ENCODE data around the gene XKR8. TPM values are rescaled to one million over a fixed set of nuclear protein-coding genes. Genes with fewer than 3 reads are reported as not detected.

Gene XKR8
- total RNA-seq: 1 to 10 TPM; 5.2 to 6.6 TPM

- no peaks in the 10 kb centered on the region for H3K27me3 Mint-ChIP-seq
- no peaks in the 10 kb centered on the region for H3K9me3 Mint-ChIP-seq (ENCODE audit: low read depth)
- ATAC-seq (peak; percentile 99), DNase-seq (peak; percentile 88)
- peaks cover 21% of the 10 kb centered on the region for H3K4me1 Mint-ChIP-seq
- H3K4me3 Mint-ChIP-seq: peak within 1 kb of the TSS; percentile 77
- CTCF ChIA-PET: interaction anchor here (1.0 to 3.7 kb wide), 12 partner anchors 8 to 249 kb away, joined by 3 to 12 read pairs (median 4); partner anchors contain the start of gene PPP1R8
- peaks cover 2% of the 10 kb centered on the region for H3K36me3 Mint-ChIP-seq
- H3K27ac Mint-ChIP-seq: peak within 1 kb of the TSS; percentile 80
Measured at GRCh38 chr1:27959792-27960603, at the start of gene XKR8. Gene XKR8 (plus strand): TSS chr1:27959973. CDS start chr1:27960070, 97 bp downstream.

- CTCF ChIA-PET: interaction anchor here (0.7 to 1.5 kb wide), 2 partner anchors 21 to 328 kb away, joined by 3 to 5 read pairs; no protein-coding TSS in a partner anchor
- Mint-ChIP-seq H3K36me3 (peaks cover 34% of the 10 kb centered on the region), H3K27ac (peak overlapping the region; percentile 76), H3K4me1 (peaks cover 31% of the 10 kb centered on the region), H3K4me3 (peak overlapping the region; percentile 2), H3K27me3 (peaks cover 5% of the 10 kb centered on the region), H3K9me3 (ENCODE audit: low read depth) (no peaks in the 10 kb centered on the region)
- DNase-seq (no peak), ATAC-seq (no peak)
Measured at GRCh38 chr1:27912429-27912828, 47.3 kb upstream of the XKR8 start.

GRCh38 chr1:27915082-27915575, 44.6 kb upstream of the XKR8 start:
- peaks cover 31% of the 10 kb centered on the region for H3K4me1 Mint-ChIP-seq
- CTCF ChIA-PET: no interaction called here
- H3K27me3 Mint-ChIP-seq: peaks cover 18% of the 10 kb centered on the region
- H3K9me3 Mint-ChIP-seq (ENCODE audit: low read depth): no peaks in the 10 kb centered on the region
- peaks cover 20% of the 10 kb centered on the region for H3K36me3 Mint-ChIP-seq
- H3K4me3 Mint-ChIP-seq: peak overlapping the region; percentile 100
- H3K27ac Mint-ChIP-seq: peak overlapping the region; percentile 99
- no peak for ATAC-seq
- no peak for DNase-seq

- H3K27ac Mint-ChIP-seq: no peak overlapping the region
- no peak overlapping the region for H3K4me3 Mint-ChIP-seq
- no peaks in the 10 kb centered on the region for H3K36me3 Mint-ChIP-seq
- CTCF ChIA-PET: no interaction called here
- H3K27me3 Mint-ChIP-seq: peaks cover 22% of the 10 kb centered on the region
- ATAC-seq (no peak), DNase-seq (no peak)
- no peaks in the 10 kb centered on the region for H3K4me1 Mint-ChIP-seq
- no peaks in the 10 kb centered on the region for H3K9me3 Mint-ChIP-seq (ENCODE audit: low read depth)
Measured at GRCh38 chr1:27922272-27922671, 37.5 kb upstream of the XKR8 start.

- no peaks in the 10 kb centered on the region for H3K36me3 Mint-ChIP-seq
- peaks cover 12% of the 10 kb centered on the region for H3K27me3 Mint-ChIP-seq
- H3K27ac Mint-ChIP-seq: no peak overlapping the region
- CTCF ChIA-PET: interaction anchor here (0.9 to 1.8 kb wide), 4 partner anchors 10 to 51 kb away, joined by 3 to 5 read pairs (median 3); no protein-coding TSS in a partner anchor
- H3K4me3 Mint-ChIP-seq: no peak overlapping the region
- peaks cover 18% of the 10 kb centered on the region for H3K4me1 Mint-ChIP-seq
- no peak for ATAC-seq
- no peaks in the 10 kb centered on the region for H3K9me3 Mint-ChIP-seq (ENCODE audit: low read depth)
- no peak for DNase-seq
Measured at GRCh38 chr1:27928216-27928954, 31.4 kb upstream of the XKR8 start.

- DNase-seq: no peak
- H3K27ac Mint-ChIP-seq: peak overlapping the region; percentile 43
- H3K9me3 Mint-ChIP-seq (ENCODE audit: low read depth): no peaks in the 10 kb centered on the region
- CTCF ChIA-PET: interaction anchor here (0.8 kb wide), 1 partner anchor 12 kb away, joined by 3 read pairs; no protein-coding TSS in a partner anchor
- peaks cover 30% of the 10 kb centered on the region for H3K4me1 Mint-ChIP-seq
- peaks cover 20% of the 10 kb centered on the region for H3K27me3 Mint-ChIP-seq
- no peak overlapping the region for H3K4me3 Mint-ChIP-seq
- H3K36me3 Mint-ChIP-seq: no peaks in the 10 kb centered on the region
- peak; percentile 56 for ATAC-seq
Measured at GRCh38 chr1:27931184-27931583, 28.6 kb upstream of the XKR8 start.

GRCh38 chr1:27931759-27932158, 28.0 kb upstream of the XKR8 start:
- Mint-ChIP-seq H3K9me3 (ENCODE audit: low read depth) (no peaks in the 10 kb centered on the region), H3K36me3 (no peaks in the 10 kb centered on the region), H3K27ac (no peak overlapping the region), H3K4me1 (peaks cover 30% of the 10 kb centered on the region), H3K27me3 (peaks cover 16% of the 10 kb centered on the region), H3K4me3 (no peak overlapping the region)
- no peak for DNase-seq
- no peak for ATAC-seq
- CTCF ChIA-PET: interaction anchor here (0.8 kb wide), 1 partner anchor 11 kb away, joined by 3 read pairs; no protein-coding TSS in a partner anchor

- DNase-seq (no peak), ATAC-seq (peak; percentile 55)
- no peak within 1 kb of the TSS for H3K27ac Mint-ChIP-seq
- peaks cover 14% of the 10 kb centered on the region for H3K27me3 Mint-ChIP-seq
- peaks cover 40% of the 10 kb centered on the region for H3K4me1 Mint-ChIP-seq
- peak within 1 kb of the TSS; percentile 38 for H3K4me3 Mint-ChIP-seq
- H3K9me3 Mint-ChIP-seq (ENCODE audit: low read depth): no peaks in the 10 kb centered on the region
- H3K36me3 Mint-ChIP-seq: no peaks in the 10 kb centered on the region
- CTCF ChIA-PET: interaction anchor here (1.3 kb wide), 1 partner anchor 78 kb away, joined by 4 read pairs; no protein-coding TSS in a partner anchor
Measured at GRCh38 chr1:27934818-27935549, 24.8 kb upstream of the XKR8 start, which contains the start of gene SMPDL3B. Gene SMPDL3B (plus strand): TSS chr1:27935000. CDS start chr1:27935184, 184 bp downstream.

GRCh38 chr1:27935721-27936120, 24.1 kb upstream of the XKR8 start:
- CTCF ChIA-PET: interaction anchor here (1.3 kb wide), 1 partner anchor 78 kb away, joined by 4 read pairs; no protein-coding TSS in a partner anchor
- Mint-ChIP-seq H3K9me3 (ENCODE audit: low read depth) (no peaks in the 10 kb centered on the region), H3K27ac (no peak overlapping the region), H3K27me3 (peaks cover 14% of the 10 kb centered on the region), H3K4me3 (no peak overlapping the region), H3K4me1 (peaks cover 45% of the 10 kb centered on the region), H3K36me3 (no peaks in the 10 kb centered on the region)
- no peak for ATAC-seq
- DNase-seq: no peak

GRCh38 chr1:27936370-27936769, 23.4 kb upstream of the XKR8 start:
- peaks cover 41% of the 10 kb centered on the region for H3K4me1 Mint-ChIP-seq
- CTCF ChIA-PET: interaction anchor here (1.3 kb wide), 1 partner anchor 79 kb away, joined by 4 read pairs; no protein-coding TSS in a partner anchor
- H3K36me3 Mint-ChIP-seq: no peaks in the 10 kb centered on the region
- no peaks in the 10 kb centered on the region for H3K9me3 Mint-ChIP-seq (ENCODE audit: low read depth)
- DNase-seq (no peak), ATAC-seq (no peak)
- H3K27me3 Mint-ChIP-seq: peaks cover 14% of the 10 kb centered on the region
- no peak overlapping the region for H3K4me3 Mint-ChIP-seq
- no peak overlapping the region for H3K27ac Mint-ChIP-seq

GRCh38 chr1:27937524-27937836, 22.3 kb upstream of the XKR8 start:
- ATAC-seq (no peak), DNase-seq (no peak)
- H3K27ac Mint-ChIP-seq: no peak overlapping the region
- peaks cover 32% of the 10 kb centered on the region for H3K4me1 Mint-ChIP-seq
- no peak overlapping the region for H3K4me3 Mint-ChIP-seq
- H3K27me3 Mint-ChIP-seq: peaks cover 12% of the 10 kb centered on the region
- CTCF ChIA-PET: interaction anchor here (1.4 to 4.5 kb wide), 2 partner anchors 9 to 42 kb away, joined by 3 to 25 read pairs; no protein-coding TSS in a partner anchor
- no peaks in the 10 kb centered on the region for H3K36me3 Mint-ChIP-seq
- H3K9me3 Mint-ChIP-seq (ENCODE audit: low read depth): no peaks in the 10 kb centered on the region

GRCh38 chr1:27938488-27938887, 21.3 kb upstream of the XKR8 start:
- H3K4me1 Mint-ChIP-seq: peaks cover 39% of the 10 kb centered on the region
- CTCF ChIA-PET: interaction anchor here (0.9 to 4.5 kb wide), 5 partner anchors 10 to 271 kb away, joined by 3 to 25 read pairs (median 4); no protein-coding TSS in a partner anchor

More at GRCh38 chr1:27938488-27938887, 21.3 kb upstream of the XKR8 start:
- no peak for DNase-seq
- no peak for ATAC-seq
- Mint-ChIP-seq H3K9me3 (ENCODE audit: low read depth) (no peaks in the 10 kb centered on the region), H3K36me3 (no peaks in the 10 kb centered on the region), H3K4me3 (no peak overlapping the region), H3K27me3 (peaks cover 10% of the 10 kb centered on the region), H3K27ac (peak overlapping the region; percentile 27)

Data from activated CD8-positive, alpha-beta memory T cell treated with anti-CD3 and anti-CD28 coated beads, Interleukin-2, amount 10 ng/mL, durations not matched to agents 7 days and 5 days (primary cell).